Mesenteric fat pad (tissue), 1 donor: ENCODE measurements around the gene LRRK1. TPM values are rescaled to one million over a fixed set of nuclear protein-coding genes. Genes with fewer than 3 reads are reported as not detected.

Experiments used
- DNase-seq: peaks from one replicate; pipeline ENCODE4 v3.0.0-alpha.2; 2020; ENCODE audit warnings: low spot score
- total RNA-seq: library from RNA; stranded (reverse); fragmentation: NEBNext Ultra II Directional; extraction: Animal tissue kit (Norgen Biotek cat#: 25700); gene quantifications from one replicate; pipeline ENCODE4 v1.2.1, GENCODE V29; 2021
- donor health status: DM: yes; HTN: yes; CAD: no.

Gene LRRK1
- total RNA-seq, 1 donor from 2014 or later: 23.5 TPM

GRCh38 chr15:100909989-100910955 is 8.9 kb upstream of the LRRK1 start:
- peak; percentile 68 for DNase-seq

GRCh38 chr15:100911086-100911485 is 8.1 kb upstream of the LRRK1 start:
- DNase-seq: peak; percentile 51

GRCh38 chr15:100913961-100914360 is 5.2 kb upstream of the LRRK1 start:
- DNase-seq: peak; percentile 51

- DNase-seq: peak; percentile 37
Measured at GRCh38 chr15:100914876-100915275, 4.3 kb upstream of the LRRK1 start.

- peak; percentile 96 for DNase-seq
Measured at GRCh38 chr15:100918034-100918689, 995 bp upstream of the LRRK1 start.

GRCh38 chr15:100919481-100920405 is 586 bp downstream of the LRRK1 start:
- DNase-seq: peak; percentile 89

GRCh38 chr15:100920516-100921135 is 1.5 kb downstream of the LRRK1 start:
- DNase-seq: peak; percentile 84

- DNase-seq: peak; percentile 64
Measured at GRCh38 chr15:100922192-100923040, 3.3 kb downstream of the LRRK1 start.

- DNase-seq: no peak
Measured at GRCh38 chr15:100923076-100923475, 3.9 kb downstream of the LRRK1 start.

- peak; percentile 72 for DNase-seq
Measured at GRCh38 chr15:100923902-100924301, 4.7 kb downstream of the LRRK1 start.

- peak; percentile 69 for DNase-seq
Measured at GRCh38 chr15:100924436-100924835, 5.3 kb downstream of the LRRK1 start.

- no peak for DNase-seq
Measured at GRCh38 chr15:100925480-100925879, 6.3 kb downstream of the LRRK1 start.

GRCh38 chr15:100926258-100926657 is 7.1 kb downstream of the LRRK1 start:
- DNase-seq: peak; percentile 51

GRCh38 chr15:100926971-100927756 is 8.0 kb downstream of the LRRK1 start:
- no peak for DNase-seq

- no peak for DNase-seq
Measured at GRCh38 chr15:100928632-100929280, 9.6 kb downstream of the LRRK1 start.

- no peak for DNase-seq
Measured at GRCh38 chr15:100929641-100930042, 10.5 kb downstream of the LRRK1 start.

GRCh38 chr15:100930306-100930848 is 11.2 kb downstream of the LRRK1 start:
- DNase-seq: no peak
